A673 (cell line): Measurements from ENCODE around the gene CDH10.

ENCODE experiments used
- CTCF ChIP-seq: fragments of 300-800, 200-600 bp; sonication (generic); conservative IDR thresholded peaks from 2 replicates; pipeline ENCODE4 v1.5.1; 2017; ENCODE audit warnings: low read depth, mild to moderate bottlenecking, antibody characterized with exemption, low read length, moderate library complexity, mixed read lengths
- EZH2 ChIP-seq: fragments of 200-600 bp; sonication (generic); IDR thresholded peaks from 2 replicates; pipeline ENCODE4 v1.6.1; 2017; ENCODE audit warnings: borderline replicate concordance, low read depth, mild to moderate bottlenecking, mixed read lengths, antibody characterized with exemption, low read length; ENCODE audit not compliant: poor library complexity, severe bottlenecking

- TF ChIP-seq CTCF (no peak), EZH2 (no peak)
Observed at GRCh38 chr5:24623031-24623430, 21.7 kb downstream of the CDH10 start.
